Upper lobe of left lung (tissue), 4 donors: ENCODE results near the gene LYPD6B.

ENCODE experiments used
- EP300 ChIP-seq, 4 donors: sonication (generic); formaldehyde crosslinking; IDR thresholded peaks; one replicate each; pipeline ENCODE4 v1.5.1; 2017; ENCODE audit warnings: antibody characterized with exemption in 4 of 4, control low read depth in 2 of 4
- POLR2A ChIP-seq, 4 donors: fragments of 450-650 bp; IDR thresholded peaks; one replicate each; pipeline ENCODE4 v1.5.1; 2016 to 2017; ENCODE audit warnings: antibody characterized with exemption in 4 of 4, mild to moderate bottlenecking in 2 of 4
- POLR2AphosphoS5 ChIP-seq, 2 donors: sonication (generic); formaldehyde crosslinking; IDR thresholded peaks; one replicate each; pipeline ENCODE4 v1.5.1; 2017; ENCODE audit warnings: antibody characterized with exemption in 2 of 2
- TF ChIP-seq, protein P1 (sequence below), 6 experiments: fragments of 450-650 bp in 4 of 6; fragments of 200-600 bp in 2 of 6; sonication (generic) in 2 of 6; IDR thresholded peaks; one replicate each; pipeline ENCODE4 v1.5.1; 2016 to 2019; ENCODE audit warnings: antibody characterized with exemption in 6 of 6

DNA sequence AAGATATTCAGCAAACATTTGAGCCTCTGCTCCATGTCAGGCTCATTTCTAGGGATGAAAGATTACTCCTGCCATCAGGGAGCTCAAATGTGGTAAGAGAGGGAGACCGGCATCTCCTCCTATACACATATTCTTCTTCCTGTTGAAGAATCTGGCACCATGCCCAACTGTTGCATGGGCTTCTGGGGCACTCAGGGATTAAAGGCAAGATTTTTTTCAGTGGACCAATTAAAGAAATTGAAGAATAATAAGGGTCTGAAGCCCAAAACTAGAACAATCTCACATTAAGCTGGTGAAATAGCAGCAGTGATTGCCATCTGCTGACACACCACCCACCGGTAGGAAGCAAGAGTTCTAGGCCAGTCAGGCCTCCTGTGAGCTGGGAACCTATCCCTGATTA, 146.5 kb downstream of the LYPD6B start:
- TF ChIP-seq EP300 (IDR thresholded peaks at IDR 0.05) (no peak), POLR2A (IDR thresholded peaks at IDR 0.05) (no peak), POLR2AphosphoS5 (IDR thresholded peaks at IDR 0.05) (no peak)
- TF ChIP-seq, protein P1, sequence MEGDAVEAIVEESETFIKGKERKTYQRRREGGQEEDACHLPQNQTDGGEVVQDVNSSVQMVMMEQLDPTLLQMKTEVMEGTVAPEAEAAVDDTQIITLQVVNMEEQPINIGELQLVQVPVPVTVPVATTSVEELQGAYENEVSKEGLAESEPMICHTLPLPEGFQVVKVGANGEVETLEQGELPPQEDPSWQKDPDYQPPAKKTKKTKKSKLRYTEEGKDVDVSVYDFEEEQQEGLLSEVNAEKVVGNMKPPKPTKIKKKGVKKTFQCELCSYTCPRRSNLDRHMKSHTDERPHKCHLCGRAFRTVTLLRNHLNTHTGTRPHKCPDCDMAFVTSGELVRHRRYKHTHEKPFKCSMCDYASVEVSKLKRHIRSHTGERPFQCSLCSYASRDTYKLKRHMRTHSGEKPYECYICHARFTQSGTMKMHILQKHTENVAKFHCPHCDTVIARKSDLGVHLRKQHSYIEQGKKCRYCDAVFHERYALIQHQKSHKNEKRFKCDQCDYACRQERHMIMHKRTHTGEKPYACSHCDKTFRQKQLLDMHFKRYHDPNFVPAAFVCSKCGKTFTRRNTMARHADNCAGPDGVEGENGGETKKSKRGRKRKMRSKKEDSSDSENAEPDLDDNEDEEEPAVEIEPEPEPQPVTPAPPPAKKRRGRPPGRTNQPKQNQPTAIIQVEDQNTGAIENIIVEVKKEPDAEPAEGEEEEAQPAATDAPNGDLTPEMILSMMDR (IDR thresholded peaks at IDR 0.05) = no peak
